Measurements from ENCODE around the gene MEDAG. TPM values are rescaled to one million over a fixed set of nuclear protein-coding genes. Genes with fewer than 3 reads are reported as not detected.
A peak's percentile ranks its signal among the peaks of the same experiment; 100 is the strongest.

Gene MEDAG
- total RNA-seq, 1 donor from 2014 or later: not detected

- no peaks in the 10 kb centered on the region for H3K36me3 Mint-ChIP-seq
- no peak overlapping the region for H3K4me2 ChIP-seq
- no peak overlapping the region for H3K27ac ChIP-seq
- TF ChIP-seq EZH2phosphoT487 (IDR thresholded peaks at IDR 0.05) (no peak), EZH2 (IDR thresholded peaks at IDR 0.05) (no peak), CTCF (IDR thresholded peaks at IDR 0.05) (no peak)
- H3K9me3 ChIP-seq (ENCODE audit: low read depth): no peaks in the 10 kb centered on the region
- no peaks in the 10 kb centered on the region for H3K27me3 ChIP-seq
- peaks cover 75% of the 10 kb centered on the region for H3K4me1 Mint-ChIP-seq
- peaks cover 8% of the 10 kb centered on the region for H3K27me3 Mint-ChIP-seq (ENCODE audit: insufficient read depth, low read depth)
- H3K79me2 ChIP-seq (ENCODE audit: low read depth): no peaks in the 10 kb centered on the region
- H3K4me3 ChIP-seq: no peak overlapping the region
- H3K27ac Mint-ChIP-seq: peak overlapping the region; percentile 99
- peaks cover 16% of the 10 kb centered on the region for H3F3A ChIP-seq (ENCODE audit: low read depth)
- no peaks in the 10 kb centered on the region for H3K36me3 ChIP-seq
- H4K20me1 ChIP-seq (ENCODE audit: low read depth): no peaks in the 10 kb centered on the region
- peak overlapping the region; percentile 63 for H2AFZ ChIP-seq (replicated peaks)
- H3K4me3 Mint-ChIP-seq: no peak overlapping the region
- H3K9ac ChIP-seq: no peak overlapping the region
- H3K9me3 Mint-ChIP-seq: no peaks in the 10 kb centered on the region
- peaks cover 19% of the 10 kb centered on the region for H3K4me1 ChIP-seq
- DNase-seq (ENCODE audit: low spot score): no peak
Observed at GRCh38 chr13:30872276-30872594, 33.8 kb upstream of the MEDAG start.

- peaks cover 16% of the 10 kb centered on the region for H3F3A ChIP-seq (ENCODE audit: low read depth)
- H3K36me3 ChIP-seq: no peaks in the 10 kb centered on the region
- no peaks in the 10 kb centered on the region for H4K20me1 ChIP-seq (ENCODE audit: low read depth)
- H3K9ac ChIP-seq: no peak overlapping the region
- peak overlapping the region; percentile 59 for H3K4me3 Mint-ChIP-seq
- H3K9me3 ChIP-seq (ENCODE audit: low read depth): no peaks in the 10 kb centered on the region
- no peaks in the 10 kb centered on the region for H3K27me3 ChIP-seq
- peaks cover 19% of the 10 kb centered on the region for H3K4me1 ChIP-seq
- H2AFZ ChIP-seq (replicated peaks): peak overlapping the region; percentile 63
- DNase-seq (ENCODE audit: low spot score): peak; percentile 66
- H3K4me2 ChIP-seq: peak overlapping the region; percentile 7
- H3K9me3 Mint-ChIP-seq: no peaks in the 10 kb centered on the region
- H3K27ac Mint-ChIP-seq: peak overlapping the region; percentile 99
- no peaks in the 10 kb centered on the region for H3K79me2 ChIP-seq (ENCODE audit: low read depth)
- no peaks in the 10 kb centered on the region for H3K36me3 Mint-ChIP-seq
- TF ChIP-seq EZH2phosphoT487 (IDR thresholded peaks at IDR 0.05): no peak
- no peak for TF ChIP-seq CTCF (IDR thresholded peaks at IDR 0.05)
- TF ChIP-seq EZH2 (IDR thresholded peaks at IDR 0.05): no peak
- no peak overlapping the region for H3K4me3 ChIP-seq
- no peak overlapping the region for H3K27ac ChIP-seq
- peaks cover 8% of the 10 kb centered on the region for H3K27me3 Mint-ChIP-seq (ENCODE audit: insufficient read depth, low read depth)
- peaks cover 81% of the 10 kb centered on the region for H3K4me1 Mint-ChIP-seq
Observed at GRCh38 chr13:30872685-30873461, 33.2 kb upstream of the MEDAG start.

- Histone ChIP-seq H3F3A (ENCODE audit: low read depth) (peaks cover 16% of the 10 kb centered on the region), H3K4me2 (peak overlapping the region; percentile 7), H3K9ac (no peak overlapping the region), H2AFZ (replicated peaks) (peak overlapping the region; percentile 63), H3K4me3 (no peak overlapping the region), H3K27me3 (no peaks in the 10 kb centered on the region), H3K4me1 (peaks cover 19% of the 10 kb centered on the region), H3K36me3 (no peaks in the 10 kb centered on the region), H3K27ac (no peak overlapping the region), H4K20me1 (ENCODE audit: low read depth) (no peaks in the 10 kb centered on the region), H3K79me2 (ENCODE audit: low read depth) (no peaks in the 10 kb centered on the region), H3K9me3 (ENCODE audit: low read depth) (no peaks in the 10 kb centered on the region)
- peaks cover 82% of the 10 kb centered on the region for H3K4me1 Mint-ChIP-seq
- no peaks in the 10 kb centered on the region for H3K9me3 Mint-ChIP-seq
- peak; percentile 16 for DNase-seq (ENCODE audit: low spot score)
- peak overlapping the region; percentile 59 for H3K4me3 Mint-ChIP-seq
- peaks cover 10% of the 10 kb centered on the region for H3K27me3 Mint-ChIP-seq (ENCODE audit: insufficient read depth, low read depth)
- no peaks in the 10 kb centered on the region for H3K36me3 Mint-ChIP-seq
- no peak for TF ChIP-seq EZH2phosphoT487 (IDR thresholded peaks at IDR 0.05)
- TF ChIP-seq CTCF (IDR thresholded peaks at IDR 0.05): no peak
- no peak for TF ChIP-seq EZH2 (IDR thresholded peaks at IDR 0.05)
- H3K27ac Mint-ChIP-seq: peak overlapping the region; percentile 99
Observed at GRCh38 chr13:30873499-30873898, 32.6 kb upstream of the MEDAG start.
